Urinary bladder (tissue), 4 donors: ENCODE results near the gene COLEC12. TPM values are rescaled to one million over a fixed set of nuclear protein-coding genes. Genes with fewer than 3 reads are reported as not detected.
"Not testable (repeated sequence)": the region's sequence is repeated elsewhere in the genome, so short reads cannot be mapped to it uniquely, and the experiment has no call there.

Experiments used
- DNase-seq: peaks from one replicate; pipeline ENCODE4 v3.0.0-alpha.2; 2015; ENCODE audit errors: extremely low spot score
- H3K27ac ChIP-seq: one replicate; pipeline ENCODE4 v1.5.1; 2013; ENCODE audit warnings: low read depth, mild to moderate bottlenecking, moderate library complexity
- H3K36me3 ChIP-seq: one replicate; pipeline ENCODE4 v1.6.1; 2013; ENCODE audit warnings: mild to moderate bottlenecking, moderate library complexity; ENCODE audit not compliant: insufficient read depth
- H3K4me1 ChIP-seq: one replicate; pipeline ENCODE4 v1.6.1; 2013; ENCODE audit warnings: mild to moderate bottlenecking, moderate library complexity; ENCODE audit not compliant: insufficient read depth
- H3K4me3 ChIP-seq: one replicate; pipeline ENCODE4 v1.5.1; 2013; ENCODE audit warnings: low read depth, low read length
- WGBS: extraction: QIAGEN DNeasy Blood & Tissue Kit; methylation state at CpG from one replicate; pipeline ENCODE4 v1.1.7; 2013; 5-methylcytosine and 5-hydroxymethylcytosine counted together
- polyA plus RNA-seq: library from polyadenylated mRNA; stranded (reverse); fragments of 200-250 nt; gene quantifications from one replicate; pipeline ENCODE4 v1.2.3, GENCODE V29; 2013
- total RNA-seq: library from RNA; depleted of rRNA; stranded (reverse); fragments of >200 nt; gene quantifications from one replicate; pipeline ENCODE4 v1.2.3, GENCODE V29; 2014
- donor health status: healthy with polysubstance abuse.
- donor health status: healthy.

Gene COLEC12
- total and polyA plus RNA-seq, 2 donors = 31.9 to 92.7 TPM

DNA sequence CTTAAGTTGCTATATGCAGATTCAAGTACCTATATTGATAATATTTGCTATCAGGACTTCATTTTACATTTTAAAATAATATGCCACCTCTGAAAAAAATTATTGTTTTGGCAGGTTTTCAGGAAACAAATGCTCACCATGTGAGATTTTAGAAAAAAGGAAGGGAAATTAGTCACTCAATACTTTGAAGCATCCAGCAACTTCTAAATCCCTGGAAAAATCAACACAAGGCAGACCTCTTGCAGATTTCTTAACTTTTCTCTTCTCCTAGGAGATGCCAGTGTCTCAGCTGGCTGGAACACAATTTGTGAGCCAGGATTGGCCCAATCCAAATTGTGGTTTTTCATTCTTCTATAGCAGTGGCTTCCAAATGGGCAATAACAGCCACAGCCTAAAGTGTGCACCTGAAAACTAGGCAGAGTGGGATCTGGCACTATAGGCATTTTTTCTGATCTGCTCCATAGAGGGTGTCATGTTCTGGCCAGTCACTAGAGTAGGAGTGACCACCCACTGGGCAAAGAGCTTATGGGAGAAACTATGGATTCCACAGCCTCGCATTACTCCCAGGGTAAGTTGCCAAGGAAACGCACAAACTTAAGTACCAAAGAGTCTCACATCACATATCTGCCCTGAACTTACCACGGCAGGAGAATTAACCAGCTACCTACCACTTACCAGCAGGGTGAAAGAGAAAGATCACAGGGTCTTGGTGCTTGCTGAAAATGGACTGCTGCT, 204.6 kb downstream of the COLEC12 start:
- no peak for DNase-seq

GRCh38 chr18:294566-294965, 205.9 kb downstream of the COLEC12 start:
- Histone ChIP-seq H3K4me3 (no peak overlapping the region), H3K27ac (no peak overlapping the region), H3K36me3 (no peaks in the 10 kb centered on the region), H3K4me1 (no peaks in the 10 kb centered on the region)
- WGBS = 91% methylated on average over 3 of the region's 3 CpGs
- no peak for DNase-seq

More for the DNA sequence above, 204.6 kb downstream of the COLEC12 start:
- H3K27ac ChIP-seq = no peak overlapping the region
- 64% methylated on average over 3 of the region's 3 CpGs for WGBS
- H3K36me3 ChIP-seq = no peaks in the 10 kb centered on the region
- H3K4me3 ChIP-seq = no peak overlapping the region
- no peaks in the 10 kb centered on the region for H3K4me1 ChIP-seq

DNA sequence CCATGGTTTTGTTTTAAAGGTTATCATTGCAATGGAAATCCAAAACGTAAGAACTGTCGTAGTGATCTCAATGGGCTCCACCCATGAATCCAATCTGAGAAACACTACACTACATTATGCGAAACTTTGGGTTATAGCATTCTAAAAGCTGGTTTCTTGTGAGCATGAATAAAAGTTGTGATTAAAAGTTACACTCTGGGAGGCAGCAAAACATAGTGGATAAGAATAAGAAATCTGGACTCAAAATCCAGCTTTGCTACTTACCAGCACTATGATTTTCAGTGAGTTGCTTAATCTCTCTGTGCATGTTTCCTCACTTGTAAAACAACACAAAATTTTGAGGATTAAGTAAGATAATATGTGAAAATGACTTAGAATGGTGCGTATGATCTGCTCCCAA, 207.0 kb downstream of the COLEC12 start:
- no peak overlapping the region for H3K4me3 ChIP-seq
- no peaks in the 10 kb centered on the region for H3K4me1 ChIP-seq
- H3K36me3 ChIP-seq = no peaks in the 10 kb centered on the region
- 84% methylated on average over 4 of the region's 4 CpGs for WGBS
- no peak for DNase-seq
- no peak overlapping the region for H3K27ac ChIP-seq

GRCh38 chr18:292271-292670, 208.2 kb downstream of the COLEC12 start:
- WGBS = 75% methylated on average over 3 of the region's 3 CpGs
- no peaks in the 10 kb centered on the region for H3K36me3 ChIP-seq
- DNase-seq = no peak
- no peak overlapping the region for H3K27ac ChIP-seq
- H3K4me3 ChIP-seq = no peak overlapping the region
- H3K4me1 ChIP-seq = no peaks in the 10 kb centered on the region

GRCh38 chr18:289970-290369, 210.5 kb downstream of the COLEC12 start:
- H3K4me1 ChIP-seq, H3K4me3 ChIP-seq, H3K36me3 ChIP-seq, DNase-seq, H3K27ac ChIP-seq: not testable (repeated sequence)
- 67% methylated on average over 4 of the region's 4 CpGs for WGBS

DNA sequence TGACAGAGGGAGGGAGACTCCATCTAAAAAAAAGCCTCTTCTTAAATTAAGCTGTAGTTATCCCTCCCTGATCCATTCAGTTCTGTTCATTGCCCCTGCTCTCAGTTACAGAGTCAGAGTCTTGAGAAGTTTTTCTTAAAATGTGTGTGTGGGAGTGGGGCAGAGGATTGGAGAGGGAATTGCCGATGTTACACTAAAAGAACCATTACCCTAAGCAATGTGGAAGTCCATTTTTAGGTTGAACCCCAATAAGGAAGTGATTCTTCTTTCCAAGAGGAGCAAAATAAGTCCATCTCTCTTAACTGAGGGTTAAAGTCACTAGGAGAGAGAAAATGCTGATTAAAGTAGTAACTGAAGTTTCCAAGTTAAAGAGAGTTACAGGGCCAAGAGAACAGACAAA, 211.5 kb downstream of the COLEC12 start:
- H3K36me3 ChIP-seq = no peaks in the 10 kb centered on the region
- DNase-seq = no peak
- H3K4me1 ChIP-seq = no peaks in the 10 kb centered on the region
- 48% methylated on average over 1 of the region's 1 CpG for WGBS
- no peak overlapping the region for H3K27ac ChIP-seq
- H3K4me3 ChIP-seq = no peak overlapping the region

GRCh38 chr18:286515-287310, 213.8 kb downstream of the COLEC12 start:
- Histone ChIP-seq H3K27ac (no peak overlapping the region), H3K4me1 (no peaks in the 10 kb centered on the region), H3K36me3 (no peaks in the 10 kb centered on the region), H3K4me3 (no peak overlapping the region)
- no peak for DNase-seq
- WGBS = 67% methylated on average over 8 of the region's 8 CpGs

- H3K4me1 ChIP-seq = no peaks in the 10 kb centered on the region
- H3K36me3 ChIP-seq = no peaks in the 10 kb centered on the region
- WGBS = 78% methylated on average over 6 of the region's 6 CpGs
- no peak for DNase-seq
- no peak overlapping the region for H3K27ac ChIP-seq
- no peak overlapping the region for H3K4me3 ChIP-seq
Measured at GRCh38 chr18:285817-286216, 214.7 kb downstream of the COLEC12 start.

DNA sequence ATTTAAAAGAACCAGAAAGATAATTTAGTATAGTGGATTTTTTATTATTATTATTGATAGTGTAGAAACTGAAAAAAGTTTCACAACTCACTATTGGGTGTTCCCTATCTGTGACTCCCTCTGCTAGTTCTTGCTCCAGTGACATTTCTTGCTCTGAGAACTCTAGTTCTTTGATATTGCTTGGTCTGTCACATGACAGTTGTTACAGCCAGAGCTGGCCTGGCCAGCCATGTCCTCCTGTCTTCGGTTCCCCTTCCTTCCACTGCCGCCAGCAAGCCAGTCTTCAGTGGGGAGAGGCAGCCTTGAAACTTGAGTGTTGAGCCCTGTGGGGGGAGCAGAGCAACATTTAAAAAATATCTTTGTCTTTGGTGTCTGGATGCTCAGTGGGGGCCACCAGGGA, 225.0 kb downstream of the COLEC12 start:
- H3K4me3 ChIP-seq = no peak overlapping the region
- 70% methylated on average over 2 of the region's 2 CpGs for WGBS
- H3K36me3 ChIP-seq = no peaks in the 10 kb centered on the region
- H3K4me1 ChIP-seq = no peaks in the 10 kb centered on the region
- no peak for DNase-seq
- H3K27ac ChIP-seq = no peak overlapping the region

GRCh38 chr18:274313-274712, 226.2 kb downstream of the COLEC12 start:
- DNase-seq = no peak
- Histone ChIP-seq H3K36me3 (no peaks in the 10 kb centered on the region), H3K27ac (no peak overlapping the region), H3K4me3 (no peak overlapping the region), H3K4me1 (no peaks in the 10 kb centered on the region)
- 84% methylated on average over 8 of the region's 8 CpGs for WGBS

DNA sequence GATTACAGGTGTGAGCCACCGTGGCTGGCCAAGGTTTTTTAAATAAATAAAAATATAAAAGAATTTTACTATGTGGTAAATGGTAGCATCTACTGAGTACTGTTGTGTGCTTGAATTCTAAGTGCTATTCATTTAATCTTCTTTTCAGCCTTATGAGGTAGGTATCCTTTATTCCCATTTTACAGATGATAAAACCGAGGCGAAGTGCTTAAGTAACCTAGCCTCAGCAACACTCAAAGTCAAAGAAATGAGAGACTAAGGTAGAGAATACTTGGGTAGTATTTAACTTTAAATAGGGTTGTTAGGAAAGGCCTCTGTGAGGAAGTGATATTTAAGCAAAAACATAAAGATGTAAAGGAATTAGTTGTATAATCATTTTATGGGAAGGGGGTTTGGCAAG, 227.0 kb downstream of the COLEC12 start:
- H3K4me1 ChIP-seq = no peaks in the 10 kb centered on the region
- H3K27ac ChIP-seq = no peak overlapping the region
- no peak for DNase-seq
- no peak overlapping the region for H3K4me3 ChIP-seq
- no peaks in the 10 kb centered on the region for H3K36me3 ChIP-seq
- WGBS = 96% methylated on average over 3 of the region's 3 CpGs

DNA sequence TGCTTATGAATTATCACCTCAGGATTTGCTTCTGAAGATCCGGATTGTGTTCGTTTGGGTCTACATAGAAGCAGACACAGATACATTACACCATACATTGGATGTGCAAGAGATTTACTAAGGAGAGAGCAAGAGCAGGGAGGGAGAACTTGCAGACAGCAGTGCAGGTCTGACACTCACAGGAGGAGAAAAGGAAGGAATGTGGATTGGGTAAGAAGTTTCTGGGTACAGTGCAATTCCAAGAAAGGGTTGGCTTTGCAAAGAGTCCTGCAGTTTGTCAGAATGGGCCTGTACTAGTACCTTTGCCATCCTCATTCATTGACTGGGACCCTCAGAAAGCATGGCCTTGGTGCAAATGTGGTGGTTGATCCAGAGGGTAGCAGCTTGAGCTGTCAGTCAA, 227.9 kb downstream of the COLEC12 start:
- H3K27ac ChIP-seq = no peak overlapping the region
- WGBS = 90% methylated on average over 2 of the region's 2 CpGs

DNA sequence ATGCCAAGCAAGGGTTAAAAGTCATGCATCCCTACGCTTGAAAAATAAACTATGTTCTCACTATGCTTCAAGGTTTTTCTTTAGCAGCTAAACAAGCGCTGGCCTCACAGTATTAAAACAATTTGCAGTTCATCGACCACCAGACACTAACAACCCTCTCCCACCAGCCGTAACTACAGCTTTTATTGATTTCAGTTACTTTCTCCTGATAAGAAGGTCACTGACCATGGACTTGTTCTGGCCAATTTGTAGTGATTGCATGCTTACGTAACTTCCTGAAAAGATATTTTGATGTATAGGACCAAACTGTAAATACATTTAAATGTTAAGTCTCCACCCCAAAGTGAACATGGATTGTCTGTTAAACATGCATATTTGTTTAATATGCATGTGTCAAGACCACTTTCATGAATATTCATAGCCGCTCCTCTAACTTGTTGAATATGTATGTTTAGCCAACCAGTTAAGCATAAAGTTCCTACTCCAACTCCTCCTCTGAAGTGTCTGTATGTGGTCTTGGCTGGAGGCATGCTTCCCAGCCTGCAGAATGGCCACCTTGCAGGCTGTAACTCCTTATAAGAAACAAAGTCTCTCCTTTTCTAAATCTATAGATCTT, 230.9 kb downstream of the COLEC12 start:
- 66% methylated on average over 6 of the region's 6 CpGs for WGBS
- no peak for DNase-seq
- no peak overlapping the region for H3K4me3 ChIP-seq
- no peaks in the 10 kb centered on the region for H3K4me1 ChIP-seq
- H3K27ac ChIP-seq = no peak overlapping the region
- H3K36me3 ChIP-seq = no peaks in the 10 kb centered on the region

More for the DNA sequence above, 227.9 kb downstream of the COLEC12 start:
- no peak for DNase-seq
- Histone ChIP-seq H3K4me1 (no peaks in the 10 kb centered on the region), H3K4me3 (no peak overlapping the region), H3K36me3 (no peaks in the 10 kb centered on the region)
